Osteocyte (in vitro differentiated cells): ENCODE results near the gene CTBP2. TPM values are rescaled to one million over a fixed set of nuclear protein-coding genes. Genes with fewer than 3 reads are reported as not detected.
A peak's percentile ranks its signal among the peaks of the same experiment; 100 is the strongest.

Experiments used
- DNase-seq: peaks from one replicate; pipeline ENCODE4 v3.0.0; 2021; ENCODE audit warnings: mixed read lengths; ENCODE audit not compliant: unreplicated experiment; ENCODE audit errors: extremely low spot score
- H3K27ac Mint-ChIP-seq: one replicate; pipeline ENCODE4 v1.8.0; 2021; ENCODE audit warnings: mild to moderate bottlenecking, mixed read lengths; ENCODE audit not compliant: unreplicated experiment
- H3K27me3 Mint-ChIP-seq: one replicate; pipeline ENCODE4 v1.8.0; 2021; ENCODE audit warnings: mixed read lengths; ENCODE audit not compliant: unreplicated experiment
- H3K36me3 Mint-ChIP-seq: one replicate; pipeline ENCODE4 v1.8.0; 2021; ENCODE audit warnings: mixed read lengths; ENCODE audit not compliant: unreplicated experiment
- H3K4me1 Mint-ChIP-seq: one replicate; pipeline ENCODE4 v1.8.0; 2021; ENCODE audit warnings: mixed read lengths; ENCODE audit not compliant: unreplicated experiment
- H3K4me3 Mint-ChIP-seq: one replicate; pipeline ENCODE4 v1.8.0; 2021; ENCODE audit warnings: mild to moderate bottlenecking, moderate library complexity, mixed read lengths; ENCODE audit not compliant: unreplicated experiment
- H3K9me3 Mint-ChIP-seq: one replicate; pipeline ENCODE4 v1.8.0; 2021; ENCODE audit warnings: mixed read lengths; ENCODE audit not compliant: unreplicated experiment
- total RNA-seq: library from RNA; stranded (reverse); gene quantifications from 2 replicates; pipeline ENCODE4 v1.2.1, GENCODE V29; 2021
- TF ChIP-seq, protein P1 (sequence below): fragments of 200-600 bp; sonication (generic); IDR thresholded peaks from 2 replicates; pipeline ENCODE4 v1.5.0; 2021; ENCODE audit warnings: antibody characterized with exemption, mild to moderate bottlenecking, moderate library complexity

The CTBP2 gene
- total RNA-seq, 1 donor from 2014 or later = 125 TPM

DNA sequence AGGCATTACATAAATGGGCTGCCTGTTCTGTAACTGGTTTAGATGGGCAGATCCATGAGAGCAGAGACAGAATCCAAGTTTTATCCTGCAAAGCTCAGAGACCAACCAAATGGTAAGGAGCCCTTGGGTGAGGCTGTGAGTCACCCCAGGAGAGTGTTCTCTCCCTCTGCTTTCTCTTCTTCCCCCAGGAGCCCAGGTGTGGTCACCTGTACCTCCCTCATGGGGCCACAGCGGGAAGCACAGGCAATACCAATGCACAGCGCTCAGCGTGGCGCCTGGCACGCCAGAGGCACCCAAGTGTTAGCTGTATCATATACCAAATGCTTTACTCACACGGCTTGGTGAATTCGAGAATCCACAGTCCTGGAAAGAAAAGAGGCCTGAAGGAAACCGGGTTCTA is 39.4 kb downstream of the CTBP2 start:
- Mint-ChIP-seq H3K4me3 (no peak overlapping the region), H3K27me3 (no peaks in the 10 kb centered on the region), H3K9me3 (no peaks in the 10 kb centered on the region), H3K4me1 (peaks cover 93% of the 10 kb centered on the region), H3K27ac (no peak overlapping the region), H3K36me3 (peaks cover 13% of the 10 kb centered on the region)
- TF ChIP-seq, protein P1, sequence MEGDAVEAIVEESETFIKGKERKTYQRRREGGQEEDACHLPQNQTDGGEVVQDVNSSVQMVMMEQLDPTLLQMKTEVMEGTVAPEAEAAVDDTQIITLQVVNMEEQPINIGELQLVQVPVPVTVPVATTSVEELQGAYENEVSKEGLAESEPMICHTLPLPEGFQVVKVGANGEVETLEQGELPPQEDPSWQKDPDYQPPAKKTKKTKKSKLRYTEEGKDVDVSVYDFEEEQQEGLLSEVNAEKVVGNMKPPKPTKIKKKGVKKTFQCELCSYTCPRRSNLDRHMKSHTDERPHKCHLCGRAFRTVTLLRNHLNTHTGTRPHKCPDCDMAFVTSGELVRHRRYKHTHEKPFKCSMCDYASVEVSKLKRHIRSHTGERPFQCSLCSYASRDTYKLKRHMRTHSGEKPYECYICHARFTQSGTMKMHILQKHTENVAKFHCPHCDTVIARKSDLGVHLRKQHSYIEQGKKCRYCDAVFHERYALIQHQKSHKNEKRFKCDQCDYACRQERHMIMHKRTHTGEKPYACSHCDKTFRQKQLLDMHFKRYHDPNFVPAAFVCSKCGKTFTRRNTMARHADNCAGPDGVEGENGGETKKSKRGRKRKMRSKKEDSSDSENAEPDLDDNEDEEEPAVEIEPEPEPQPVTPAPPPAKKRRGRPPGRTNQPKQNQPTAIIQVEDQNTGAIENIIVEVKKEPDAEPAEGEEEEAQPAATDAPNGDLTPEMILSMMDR = no peak
- no peak for DNase-seq

DNA sequence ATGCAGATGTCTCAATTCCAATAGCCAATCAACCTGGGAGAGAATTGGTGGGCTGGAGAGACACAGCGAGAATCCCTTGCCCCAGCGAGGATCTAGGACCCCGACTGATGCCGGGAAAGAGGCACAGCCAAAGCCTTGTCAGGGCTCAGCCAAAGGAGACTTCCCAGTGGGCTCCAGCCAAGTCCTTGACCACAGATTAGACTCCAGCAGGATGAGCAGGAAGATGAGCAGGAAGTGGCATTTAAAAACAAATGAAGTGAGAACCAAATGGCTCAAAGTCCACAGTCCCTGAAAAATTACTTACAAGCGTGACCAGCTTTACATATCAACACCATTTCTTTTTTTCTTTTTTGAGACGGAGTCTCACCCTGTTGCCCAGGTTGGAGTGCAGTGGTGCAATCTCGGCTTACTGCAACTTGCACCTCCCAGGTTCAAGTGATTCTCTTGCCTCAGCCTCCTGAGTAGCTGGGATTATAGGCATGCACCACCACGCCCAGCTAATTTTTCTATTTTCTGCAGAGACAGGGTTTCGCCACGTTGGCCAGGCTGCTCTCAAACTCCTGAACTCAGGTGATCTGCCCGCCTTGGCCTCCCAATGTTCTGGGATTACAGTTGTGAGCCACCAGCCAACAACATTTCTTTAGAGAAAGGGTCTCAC is 40.2 kb downstream of the CTBP2 start:
- H3K27me3 Mint-ChIP-seq = no peaks in the 10 kb centered on the region
- peak overlapping the region; percentile 19 for H3K4me3 Mint-ChIP-seq
- H3K9me3 Mint-ChIP-seq = no peaks in the 10 kb centered on the region
- peak overlapping the region; percentile 95 for H3K27ac Mint-ChIP-seq
- peaks cover 94% of the 10 kb centered on the region for H3K4me1 Mint-ChIP-seq
- no peak for DNase-seq
- peaks cover 11% of the 10 kb centered on the region for H3K36me3 Mint-ChIP-seq
- TF ChIP-seq, protein P1 = no peak

GRCh38 chr10:125118701-125119100 is 41.7 kb downstream of the CTBP2 start:
- no peaks in the 10 kb centered on the region for H3K9me3 Mint-ChIP-seq
- peaks cover 92% of the 10 kb centered on the region for H3K4me1 Mint-ChIP-seq
- DNase-seq = no peak

DNA sequence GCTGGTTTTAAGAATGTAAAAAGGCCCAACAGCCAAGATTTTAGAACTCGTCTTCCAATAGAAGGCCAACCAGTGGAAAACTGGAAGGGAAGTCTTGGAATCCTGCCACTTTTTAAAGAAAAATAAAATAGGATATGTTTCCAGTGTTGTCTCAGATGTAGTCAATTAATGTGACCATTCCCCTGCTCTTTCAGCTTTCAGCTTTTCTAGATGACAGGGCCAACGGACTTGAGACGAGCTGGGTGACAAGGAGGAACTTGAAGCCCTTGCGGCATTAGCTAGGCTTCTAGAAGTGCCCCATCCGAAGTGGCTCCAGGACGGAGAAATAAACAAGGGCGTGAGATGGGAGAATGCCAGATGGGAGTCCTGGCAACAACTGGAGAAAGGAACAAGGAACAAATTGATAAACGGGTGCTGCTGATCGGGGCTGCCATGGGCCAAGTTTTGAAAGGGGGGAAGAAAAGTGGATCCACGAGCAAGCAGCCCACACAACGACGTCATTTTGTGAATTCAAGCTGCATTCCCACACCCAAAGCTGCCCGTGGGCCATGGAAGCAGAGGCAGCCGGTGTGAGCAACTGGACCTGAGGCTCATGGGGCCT is 42.3 kb downstream of the CTBP2 start:
- Mint-ChIP-seq H3K27me3 (no peaks in the 10 kb centered on the region), H3K27ac (peak overlapping the region; percentile 95), H3K4me1 (peaks cover 92% of the 10 kb centered on the region), H3K4me3 (peak overlapping the region; percentile 59), H3K36me3 (peaks cover 11% of the 10 kb centered on the region), H3K9me3 (no peaks in the 10 kb centered on the region)
- TF ChIP-seq, protein P1 = no peak
- no peak for DNase-seq

More at GRCh38 chr10:125118701-125119100, 41.7 kb downstream of the CTBP2 start:
- H3K27ac Mint-ChIP-seq = peak overlapping the region; percentile 95
- H3K36me3 Mint-ChIP-seq = peaks cover 11% of the 10 kb centered on the region
- no peaks in the 10 kb centered on the region for H3K27me3 Mint-ChIP-seq
- H3K4me3 Mint-ChIP-seq = no peak overlapping the region
- TF ChIP-seq, protein P1 = no peak

GRCh38 chr10:125116652-125117310 is 43.6 kb downstream of the CTBP2 start:
- DNase-seq = no peak
- Mint-ChIP-seq H3K36me3 (peaks cover 3% of the 10 kb centered on the region), H3K4me1 (peaks cover 87% of the 10 kb centered on the region), H3K27ac (peak overlapping the region; percentile 95), H3K27me3 (no peaks in the 10 kb centered on the region), H3K9me3 (no peaks in the 10 kb centered on the region), H3K4me3 (no peak overlapping the region)
- TF ChIP-seq, protein P1 = no peak
